ES-I3 (cell line): Measurements from ENCODE around the gene TP53AIP1.

Experiments
- H3K36me3 ChIP-seq: 2 replicates; pipeline ENCODE4 v1.6.1; 2013; ENCODE audit warnings: mild to moderate bottlenecking, low read length, control low read depth, moderate library complexity; ENCODE audit not compliant: insufficient read depth
- H3K4me1 ChIP-seq: 2 replicates; pipeline ENCODE4 v1.6.1; 2013; ENCODE audit warnings: mild to moderate bottlenecking, control low read depth, low read length; ENCODE audit not compliant: insufficient read depth
- H3K9ac ChIP-seq: 2 replicates; pipeline ENCODE4 v1.6.1; 2013; ENCODE audit warnings: low read depth, mild to moderate bottlenecking, low read length, moderate library complexity
- H3K9me3 ChIP-seq: 2 replicates; pipeline ENCODE4 v1.6.1; 2013; ENCODE audit warnings: mild to moderate bottlenecking, low read length, moderate library complexity; ENCODE audit not compliant: control insufficient read depth, insufficient read depth

The TP53AIP1 gene

GRCh38 chr11:128938156-128938885 lies 4.3 kb downstream of the TP53AIP1 start:
- no peaks in the 10 kb centered on the region for H3K9me3 ChIP-seq
- peaks cover 17% of the 10 kb centered on the region for H3K4me1 ChIP-seq
- H3K9ac ChIP-seq: no peak overlapping the region
- no peaks in the 10 kb centered on the region for H3K36me3 ChIP-seq

GRCh38 chr11:128937480-128937879 lies 5.2 kb downstream of the TP53AIP1 start:
- no peak overlapping the region for H3K9ac ChIP-seq
- H3K9me3 ChIP-seq: no peaks in the 10 kb centered on the region
- H3K4me1 ChIP-seq: peaks cover 17% of the 10 kb centered on the region
- H3K36me3 ChIP-seq: no peaks in the 10 kb centered on the region

GRCh38 chr11:128936606-128937251 lies 5.9 kb downstream of the TP53AIP1 start:
- Histone ChIP-seq H3K36me3 (no peaks in the 10 kb centered on the region), H3K9me3 (no peaks in the 10 kb centered on the region), H3K4me1 (peaks cover 17% of the 10 kb centered on the region), H3K9ac (no peak overlapping the region)

GRCh38 chr11:128934926-128935325 lies 7.7 kb downstream of the TP53AIP1 start:
- no peaks in the 10 kb centered on the region for H3K36me3 ChIP-seq
- no peak overlapping the region for H3K9ac ChIP-seq
- H3K4me1 ChIP-seq: 0 out of 2 replicates have a peak, but pooled peaks cover 11% of the 10 kb centered on the region
- no peaks in the 10 kb centered on the region for H3K9me3 ChIP-seq

- no peaks in the 10 kb centered on the region for H3K9me3 ChIP-seq
- H3K36me3 ChIP-seq: no peaks in the 10 kb centered on the region
- H3K4me1 ChIP-seq: 0 out of 2 replicates have a peak, but pooled peaks cover 14% of the 10 kb centered on the region
- H3K9ac ChIP-seq: no peak overlapping the region
These were observed 8.3 kb downstream of the TP53AIP1 start for GRCh38 chr11:128934351-128934750.

GRCh38 chr11:128933481-128934178 lies 9.0 kb downstream of the TP53AIP1 start:
- Histone ChIP-seq H3K9me3 (no peaks in the 10 kb centered on the region), H3K4me1 (0 out of 2 replicates have a peak, but pooled peaks cover 14% of the 10 kb centered on the region), H3K36me3 (no peaks in the 10 kb centered on the region), H3K9ac (no peak overlapping the region)

GRCh38 chr11:128931668-128932067 lies 11.0 kb downstream of the TP53AIP1 start:
- Histone ChIP-seq H3K9ac (no peak overlapping the region), H3K36me3 (no peaks in the 10 kb centered on the region), H3K9me3 (no peaks in the 10 kb centered on the region), H3K4me1 (peaks cover 21% of the 10 kb centered on the region)

- H3K9me3 ChIP-seq: no peaks in the 10 kb centered on the region
- no peak overlapping the region for H3K9ac ChIP-seq
- H3K4me1 ChIP-seq: peaks cover 20% of the 10 kb centered on the region
- no peaks in the 10 kb centered on the region for H3K36me3 ChIP-seq
These were observed 11.6 kb downstream of the TP53AIP1 start for GRCh38 chr11:128931066-128931465.

GRCh38 chr11:128929991-128930390 lies 12.7 kb downstream of the TP53AIP1 start:
- no peaks in the 10 kb centered on the region for H3K9me3 ChIP-seq
- no peaks in the 10 kb centered on the region for H3K36me3 ChIP-seq
- peaks cover 20% of the 10 kb centered on the region for H3K4me1 ChIP-seq
- no peak overlapping the region for H3K9ac ChIP-seq

GRCh38 chr11:128929468-128929867 lies 13.2 kb downstream of the TP53AIP1 start:
- H3K4me1 ChIP-seq: peaks cover 20% of the 10 kb centered on the region
- no peaks in the 10 kb centered on the region for H3K9me3 ChIP-seq
- H3K9ac ChIP-seq: no peak overlapping the region
- no peaks in the 10 kb centered on the region for H3K36me3 ChIP-seq

- Histone ChIP-seq H3K9ac (no peak overlapping the region), H3K36me3 (no peaks in the 10 kb centered on the region), H3K4me1 (peaks cover 20% of the 10 kb centered on the region), H3K9me3 (no peaks in the 10 kb centered on the region)
These were observed 14.3 kb downstream of the TP53AIP1 start for GRCh38 chr11:128928400-128928799.

GRCh38 chr11:128927683-128928336 lies 14.9 kb downstream of the TP53AIP1 start:
- Histone ChIP-seq H3K9me3 (no peaks in the 10 kb centered on the region), H3K4me1 (peaks cover 20% of the 10 kb centered on the region), H3K9ac (no peak overlapping the region), H3K36me3 (no peaks in the 10 kb centered on the region)

GRCh38 chr11:128927108-128927461 lies 15.6 kb downstream of the TP53AIP1 start:
- Histone ChIP-seq H3K9me3 (no peaks in the 10 kb centered on the region), H3K4me1 (peaks cover 20% of the 10 kb centered on the region), H3K36me3 (no peaks in the 10 kb centered on the region), H3K9ac (no peak overlapping the region)

GRCh38 chr11:128926437-128927107 lies 16.1 kb downstream of the TP53AIP1 start:
- Histone ChIP-seq H3K36me3 (no peaks in the 10 kb centered on the region), H3K9me3 (no peaks in the 10 kb centered on the region), H3K4me1 (peaks cover 20% of the 10 kb centered on the region), H3K9ac (no peak overlapping the region)
